Muscle layer of colon (tissue), 2 donors: ENCODE results near the gene DTNA.

Experiments
- H3K27ac ChIP-seq: one replicate; pipeline ENCODE4 v1.7.0; 2013; ENCODE audit warnings: low read depth, mild to moderate bottlenecking, low read length, moderate library complexity
- H3K27me3 ChIP-seq, 2 donors: one replicate each; pipeline ENCODE4 v1.7.0; 2013; ENCODE audit warnings: low read length in 2 of 2, mild to moderate bottlenecking in 2 of 2; ENCODE audit not compliant: insufficient read depth in 2 of 2, control insufficient read depth in 1 of 2
- H3K36me3 ChIP-seq: one replicate; pipeline ENCODE4 v1.7.0; 2013; ENCODE audit warnings: mild to moderate bottlenecking, low read length; ENCODE audit not compliant: insufficient read depth
- H3K4me1 ChIP-seq: one replicate; pipeline ENCODE4 v1.7.0; 2013; ENCODE audit warnings: mild to moderate bottlenecking, low read length; ENCODE audit not compliant: insufficient read depth
- H3K4me3 ChIP-seq, 2 donors: one replicate each; pipeline ENCODE4 v1.7.0; 2013; ENCODE audit warnings: low read length in 2 of 2, low read depth in 1 of 2, mild to moderate bottlenecking in 1 of 2, moderate library complexity in 1 of 2
- H3K9ac ChIP-seq: one replicate; pipeline ENCODE4 v1.7.0; 2013; ENCODE audit warnings: low read length
- H3K9me3 ChIP-seq: one replicate; pipeline ENCODE4 v1.7.0; 2013; ENCODE audit warnings: mild to moderate bottlenecking, low read length
- donor health status: abdominal sarcoma.
- donor health status: Adenocarcinoma of cecum.

Gene DTNA

GRCh38 chr18:34795070-34795732 is 85.1 kb downstream of the DTNA start:
- Histone ChIP-seq H3K9me3 (no peaks in the 10 kb centered on the region), H3K4me1 (peaks cover 14% of the 10 kb centered on the region), H3K9ac (no peak overlapping the region), H3K36me3 (no peaks in the 10 kb centered on the region), H3K27ac (no peak overlapping the region), H3K4me3 (no peak overlapping the region), H3K27me3 (no peaks in the 10 kb centered on the region)

- Histone ChIP-seq H3K4me3 (no peak overlapping the region), H3K4me1 (peaks cover 14% of the 10 kb centered on the region), H3K9me3 (no peaks in the 10 kb centered on the region), H3K27ac (no peak overlapping the region), H3K36me3 (no peaks in the 10 kb centered on the region), H3K9ac (no peak overlapping the region), H3K27me3 (no peaks in the 10 kb centered on the region)
Measured at GRCh38 chr18:34796035-34796657, 86.0 kb downstream of the DTNA start.

GRCh38 chr18:34799291-34799690 is 89.2 kb downstream of the DTNA start:
- no peak overlapping the region for H3K9ac ChIP-seq
- no peak overlapping the region for H3K27ac ChIP-seq
- no peaks in the 10 kb centered on the region for H3K27me3 ChIP-seq
- H3K4me1 ChIP-seq: peaks cover 20% of the 10 kb centered on the region
- H3K9me3 ChIP-seq: no peaks in the 10 kb centered on the region
- no peak overlapping the region for H3K4me3 ChIP-seq
- no peaks in the 10 kb centered on the region for H3K36me3 ChIP-seq

DNA sequence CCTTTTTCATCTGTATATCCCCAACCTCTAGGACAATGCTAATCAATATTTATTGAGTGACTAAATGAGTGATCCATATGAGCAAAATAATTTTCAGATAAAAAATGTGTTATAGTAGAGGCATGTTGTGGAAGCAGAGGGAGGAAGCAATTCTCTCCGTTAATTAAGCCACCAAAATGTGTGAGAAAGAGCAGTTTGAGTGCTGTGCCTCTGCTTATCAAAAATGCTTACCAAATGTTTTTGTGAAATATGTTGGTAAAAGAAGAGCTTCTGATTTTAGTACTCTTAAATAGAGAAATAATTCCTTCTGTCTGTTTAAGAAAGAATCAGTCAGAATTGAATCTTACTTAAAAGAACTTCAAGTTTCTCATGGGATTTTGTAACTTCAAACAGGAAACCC is 90.3 kb downstream of the DTNA start:
- H3K27me3 ChIP-seq: no peaks in the 10 kb centered on the region
- no peak overlapping the region for H3K4me3 ChIP-seq
- H3K36me3 ChIP-seq: no peaks in the 10 kb centered on the region
- H3K4me1 ChIP-seq: peaks cover 12% of the 10 kb centered on the region
- no peaks in the 10 kb centered on the region for H3K9me3 ChIP-seq
- no peak overlapping the region for H3K9ac ChIP-seq
- no peak overlapping the region for H3K27ac ChIP-seq

GRCh38 chr18:34801774-34802173 is 91.7 kb downstream of the DTNA start:
- H3K4me1 ChIP-seq: peaks cover 6% of the 10 kb centered on the region
- no peaks in the 10 kb centered on the region for H3K9me3 ChIP-seq
- H3K9ac ChIP-seq: no peak overlapping the region
- H3K4me3 ChIP-seq: no peak overlapping the region
- H3K27me3 ChIP-seq: no peaks in the 10 kb centered on the region
- no peak overlapping the region for H3K27ac ChIP-seq
- no peaks in the 10 kb centered on the region for H3K36me3 ChIP-seq

GRCh38 chr18:34802959-34803358 is 92.9 kb downstream of the DTNA start:
- Histone ChIP-seq H3K9ac (no peak overlapping the region), H3K27ac (no peak overlapping the region), H3K27me3 (no peaks in the 10 kb centered on the region), H3K4me1 (peaks cover 6% of the 10 kb centered on the region), H3K4me3 (no peak overlapping the region), H3K36me3 (no peaks in the 10 kb centered on the region), H3K9me3 (no peaks in the 10 kb centered on the region)

- Histone ChIP-seq H3K27me3 (no peaks in the 10 kb centered on the region), H3K27ac (no peak overlapping the region), H3K9me3 (no peaks in the 10 kb centered on the region), H3K36me3 (no peaks in the 10 kb centered on the region), H3K4me1 (peaks cover 6% of the 10 kb centered on the region), H3K4me3 (no peak overlapping the region), H3K9ac (no peak overlapping the region)
Measured at GRCh38 chr18:34803877-34804400, 93.8 kb downstream of the DTNA start.

GRCh38 chr18:34805103-34805877 is 95.2 kb downstream of the DTNA start:
- H3K36me3 ChIP-seq: no peaks in the 10 kb centered on the region
- no peak overlapping the region for H3K4me3 ChIP-seq
- H3K9me3 ChIP-seq: no peaks in the 10 kb centered on the region
- no peak overlapping the region for H3K9ac ChIP-seq
- H3K27me3 ChIP-seq: no peaks in the 10 kb centered on the region
- no peak overlapping the region for H3K27ac ChIP-seq
- H3K4me1 ChIP-seq: peaks cover 16% of the 10 kb centered on the region

DNA sequence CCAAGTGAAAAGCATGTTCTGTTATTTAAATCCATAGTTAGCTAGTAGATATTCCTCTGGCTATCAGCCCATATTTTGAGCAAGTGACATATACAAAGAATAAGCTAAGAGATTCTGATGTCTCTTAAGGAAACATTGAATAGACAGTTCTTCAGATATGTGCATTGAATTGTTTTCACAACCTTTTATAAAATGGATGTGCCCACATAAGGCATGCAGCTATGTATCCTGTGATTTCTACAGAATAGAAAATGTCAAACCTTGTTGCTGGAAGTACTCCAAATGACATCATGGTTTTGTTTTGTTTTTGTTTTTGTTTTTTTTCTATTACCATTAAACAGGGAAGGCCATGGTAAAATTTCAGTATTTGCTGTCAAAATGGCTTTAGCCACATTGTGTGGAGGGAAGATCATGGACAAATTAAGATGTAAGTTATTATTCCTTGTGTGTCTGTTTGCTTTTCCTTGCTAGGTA is 95.8 kb downstream of the DTNA start:
- no peaks in the 10 kb centered on the region for H3K27me3 ChIP-seq
- no peak overlapping the region for H3K4me3 ChIP-seq
- H3K9ac ChIP-seq: no peak overlapping the region
- H3K27ac ChIP-seq: no peak overlapping the region
- peaks cover 16% of the 10 kb centered on the region for H3K4me1 ChIP-seq
- no peaks in the 10 kb centered on the region for H3K9me3 ChIP-seq
- no peaks in the 10 kb centered on the region for H3K36me3 ChIP-seq

DNA sequence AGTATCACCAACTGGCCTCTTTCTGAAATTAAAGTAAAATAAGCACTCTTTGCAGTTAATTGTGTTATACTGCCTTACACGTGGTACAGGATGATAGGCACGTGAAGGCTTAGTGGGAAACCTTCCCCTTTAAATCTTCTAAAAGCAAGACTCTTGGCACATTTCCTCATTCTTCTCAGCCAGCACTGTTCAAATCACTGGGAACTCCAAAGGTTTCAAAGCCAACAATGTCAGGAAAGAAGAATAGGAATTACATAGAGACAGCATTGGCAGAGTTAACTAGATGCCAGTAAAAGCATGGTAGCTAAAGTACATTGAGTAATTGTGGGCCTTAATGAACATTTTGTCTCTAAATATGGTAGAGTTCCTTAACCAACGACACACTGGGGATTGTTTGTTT is 96.4 kb downstream of the DTNA start:
- Histone ChIP-seq H3K4me3 (no peak overlapping the region), H3K36me3 (no peaks in the 10 kb centered on the region), H3K27me3 (no peaks in the 10 kb centered on the region), H3K9ac (no peak overlapping the region), H3K27ac (no peak overlapping the region), H3K4me1 (peaks cover 16% of the 10 kb centered on the region), H3K9me3 (no peaks in the 10 kb centered on the region)

DNA sequence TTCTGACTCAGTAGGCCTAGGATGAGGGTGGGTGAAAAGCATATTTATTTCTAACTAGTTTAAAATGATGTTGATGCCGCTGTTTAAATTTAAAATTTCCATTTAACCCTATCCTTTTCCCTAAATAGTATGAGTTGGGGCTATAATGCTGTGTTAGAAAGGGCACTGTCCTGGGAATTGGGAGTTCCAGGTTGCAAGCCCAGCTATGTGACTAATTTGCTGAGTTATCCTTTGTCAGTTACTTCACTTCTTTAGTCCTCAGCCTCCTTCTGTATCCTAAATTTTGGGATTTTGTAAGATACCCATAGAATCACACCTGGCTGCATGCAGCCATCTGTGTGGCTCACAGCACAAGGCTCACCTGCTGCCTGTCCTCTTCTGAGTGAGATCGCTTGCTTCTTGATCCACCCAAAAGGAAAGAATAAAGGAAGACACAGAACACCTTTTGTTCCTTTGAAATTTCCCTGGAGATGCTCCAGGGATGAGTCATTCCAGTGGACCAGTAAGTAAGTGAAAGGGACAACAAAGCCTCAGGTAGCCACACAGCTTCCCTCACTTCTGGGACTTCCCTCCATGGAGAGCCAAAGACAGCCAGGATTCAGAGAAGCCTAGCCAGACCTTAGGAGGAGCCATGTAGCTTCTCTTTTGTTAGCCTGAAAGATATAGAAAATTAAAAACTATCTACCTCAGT is 97.2 kb downstream of the DTNA start:
- peaks cover 3% of the 10 kb centered on the region for H3K36me3 ChIP-seq
- H3K27me3 ChIP-seq: no peaks in the 10 kb centered on the region
- H3K9me3 ChIP-seq: no peaks in the 10 kb centered on the region
- H3K27ac ChIP-seq: no peak overlapping the region
- peaks cover 10% of the 10 kb centered on the region for H3K4me1 ChIP-seq
- H3K4me3 ChIP-seq: no peak overlapping the region
- no peak overlapping the region for H3K9ac ChIP-seq
